ENCODE results near the gene MAST2. TPM values are rescaled to one million over a fixed set of nuclear protein-coding genes. Genes with fewer than 3 reads are reported as not detected.

MAST2 gene
- total RNA-seq, 1 donor from 2014 or later: 38.1 TPM

DNA sequence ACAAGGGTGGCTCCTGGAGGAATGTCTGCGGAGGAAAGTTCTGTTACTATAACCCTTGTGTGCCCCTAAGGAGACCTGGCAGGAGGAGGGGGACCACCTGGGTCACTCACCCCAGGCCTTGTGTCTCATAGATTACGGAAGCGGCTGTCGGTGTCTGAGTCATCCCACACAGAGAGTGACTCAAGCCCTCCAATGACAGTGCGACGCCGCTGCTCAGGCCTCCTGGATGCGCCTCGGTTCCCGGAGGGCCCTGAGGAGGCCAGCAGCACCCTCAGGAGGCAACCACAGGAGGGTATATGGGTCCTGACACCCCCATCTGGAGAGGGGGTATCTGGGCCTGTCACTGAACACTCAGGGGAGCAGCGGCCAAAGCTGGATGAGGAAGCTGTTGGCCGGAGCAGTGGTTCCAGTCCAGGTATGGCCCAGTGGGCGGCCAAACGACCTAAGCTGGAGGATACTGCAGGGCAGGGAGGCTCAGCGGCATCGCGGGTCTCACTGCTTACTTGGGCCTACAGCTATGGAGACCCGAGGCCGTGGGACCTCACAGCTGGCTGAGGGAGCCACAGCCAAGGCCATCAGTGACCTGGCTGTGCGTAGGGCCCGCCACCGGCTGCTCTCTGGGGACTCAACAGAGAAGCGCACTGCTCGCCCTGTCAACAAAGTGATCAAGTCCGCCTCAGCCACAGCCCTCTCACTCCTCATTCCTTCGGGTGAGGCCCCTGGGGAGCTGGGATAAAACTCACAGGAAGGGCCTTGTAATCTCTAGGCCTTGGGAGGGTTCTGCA, 227.7 kb downstream of the MAST2 start:
- Mint-ChIP-seq H3K27me3 (no peaks in the 10 kb centered on the region), H3K4me3 (no peak overlapping the region), H3K4me1 (ENCODE audit: unreplicated experiment) (no peaks in the 10 kb centered on the region), H3K27ac (no peak overlapping the region), H3K36me3 (no peaks in the 10 kb centered on the region), H3K9me3 (no peaks in the 10 kb centered on the region)
- TF ChIP-seq, protein P1, sequence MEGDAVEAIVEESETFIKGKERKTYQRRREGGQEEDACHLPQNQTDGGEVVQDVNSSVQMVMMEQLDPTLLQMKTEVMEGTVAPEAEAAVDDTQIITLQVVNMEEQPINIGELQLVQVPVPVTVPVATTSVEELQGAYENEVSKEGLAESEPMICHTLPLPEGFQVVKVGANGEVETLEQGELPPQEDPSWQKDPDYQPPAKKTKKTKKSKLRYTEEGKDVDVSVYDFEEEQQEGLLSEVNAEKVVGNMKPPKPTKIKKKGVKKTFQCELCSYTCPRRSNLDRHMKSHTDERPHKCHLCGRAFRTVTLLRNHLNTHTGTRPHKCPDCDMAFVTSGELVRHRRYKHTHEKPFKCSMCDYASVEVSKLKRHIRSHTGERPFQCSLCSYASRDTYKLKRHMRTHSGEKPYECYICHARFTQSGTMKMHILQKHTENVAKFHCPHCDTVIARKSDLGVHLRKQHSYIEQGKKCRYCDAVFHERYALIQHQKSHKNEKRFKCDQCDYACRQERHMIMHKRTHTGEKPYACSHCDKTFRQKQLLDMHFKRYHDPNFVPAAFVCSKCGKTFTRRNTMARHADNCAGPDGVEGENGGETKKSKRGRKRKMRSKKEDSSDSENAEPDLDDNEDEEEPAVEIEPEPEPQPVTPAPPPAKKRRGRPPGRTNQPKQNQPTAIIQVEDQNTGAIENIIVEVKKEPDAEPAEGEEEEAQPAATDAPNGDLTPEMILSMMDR (conservative IDR thresholded peaks at IDR 0.05): no peak
- DNase-seq (ENCODE audit: extremely low spot score, unreplicated experiment): no peak

DNA sequence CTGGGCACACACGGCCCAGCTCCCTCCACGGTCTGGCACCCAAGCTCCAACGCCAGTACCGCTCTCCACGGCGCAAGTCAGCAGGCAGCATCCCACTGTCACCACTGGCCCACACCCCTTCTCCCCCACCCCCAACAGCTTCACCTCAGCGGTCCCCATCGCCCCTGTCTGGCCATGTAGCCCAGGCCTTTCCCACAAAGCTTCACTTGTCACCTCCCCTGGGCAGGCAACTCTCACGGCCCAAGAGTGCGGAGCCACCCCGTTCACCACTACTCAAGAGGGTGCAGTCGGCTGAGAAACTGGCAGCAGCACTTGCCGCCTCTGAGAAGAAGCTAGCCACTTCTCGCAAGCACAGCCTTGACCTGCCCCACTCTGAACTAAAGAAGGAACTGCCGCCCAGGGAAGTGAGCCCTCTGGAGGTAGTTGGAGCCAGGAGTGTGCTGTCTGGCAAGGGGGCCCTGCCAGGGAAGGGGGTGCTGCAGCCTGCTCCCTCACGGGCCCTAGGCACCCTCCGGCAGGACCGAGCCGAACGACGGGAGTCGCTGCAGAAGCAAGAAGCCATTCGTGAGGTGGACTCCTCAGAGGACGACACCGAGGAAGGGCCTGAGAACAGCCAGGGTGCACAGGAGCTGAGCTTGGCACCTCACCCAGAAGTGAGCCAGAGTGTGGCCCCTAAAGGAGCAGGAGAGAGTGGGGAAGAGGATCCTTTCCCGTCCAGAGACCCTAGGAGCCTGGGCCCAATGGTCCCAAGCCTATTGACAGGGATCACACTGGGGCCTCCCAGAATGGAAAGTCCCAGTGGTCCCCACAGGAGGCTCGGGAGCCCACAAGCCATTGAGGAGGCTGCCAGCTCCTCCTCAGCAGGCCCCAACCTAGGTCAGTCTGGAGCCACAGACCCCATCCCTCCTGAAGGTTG, 231.4 kb downstream of the MAST2 start:
- Mint-ChIP-seq H3K4me1 (ENCODE audit: unreplicated experiment) (no peaks in the 10 kb centered on the region), H3K4me3 (no peak overlapping the region), H3K9me3 (no peaks in the 10 kb centered on the region), H3K27ac (no peak overlapping the region), H3K27me3 (no peaks in the 10 kb centered on the region), H3K36me3 (no peaks in the 10 kb centered on the region)
- TF ChIP-seq, protein P1 (conservative IDR thresholded peaks at IDR 0.05): no peak
- DNase-seq (ENCODE audit: extremely low spot score, unreplicated experiment): no peak

DNA sequence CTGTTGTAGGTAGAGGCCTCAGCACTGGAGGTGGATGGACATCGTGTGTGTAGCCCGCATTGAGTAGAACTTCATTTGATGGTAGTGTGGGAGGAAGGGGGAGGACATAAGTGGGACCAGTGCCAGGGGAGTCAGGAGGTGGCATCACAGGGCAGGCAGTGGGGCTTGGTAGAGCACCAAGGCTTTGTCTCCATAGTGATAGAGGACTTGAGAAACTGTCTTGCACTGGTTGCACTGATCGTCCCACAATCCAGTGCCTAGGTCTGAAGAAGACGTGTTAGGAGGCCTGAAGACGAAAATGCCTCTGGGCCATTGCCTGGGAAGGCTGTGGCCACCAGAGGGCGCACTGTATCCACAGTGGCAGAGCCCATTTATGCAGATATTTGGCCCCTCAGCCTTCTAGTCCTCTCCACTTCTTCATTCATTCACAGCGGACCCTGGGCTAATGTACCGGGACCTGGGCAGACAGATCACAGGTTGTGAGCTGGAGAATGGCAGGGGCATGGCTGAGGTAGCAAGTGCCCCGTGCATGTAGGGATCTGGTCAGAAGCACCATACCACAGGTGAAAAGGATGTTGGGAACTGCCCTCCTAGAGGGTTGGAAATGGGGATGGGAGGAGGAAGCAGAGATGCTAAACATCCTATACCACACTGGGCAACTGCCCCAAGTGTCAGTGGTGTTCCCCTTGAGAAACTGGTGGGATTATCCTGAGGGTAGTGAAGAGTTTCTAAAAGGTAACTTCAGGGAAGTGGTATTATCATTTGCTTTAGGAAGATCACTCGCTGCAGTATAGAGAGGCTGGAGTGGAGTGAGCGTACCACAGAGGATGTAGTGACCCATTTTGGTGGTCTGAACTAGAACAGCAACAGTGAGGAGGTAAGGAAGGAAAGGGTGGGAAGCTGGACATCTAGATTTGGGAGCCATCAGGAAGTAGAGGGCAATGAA, 233.8 kb downstream of the MAST2 start:
- no peaks in the 10 kb centered on the region for H3K4me1 Mint-ChIP-seq (ENCODE audit: unreplicated experiment)
- no peak overlapping the region for H3K27ac Mint-ChIP-seq
- TF ChIP-seq, protein P1 (conservative IDR thresholded peaks at IDR 0.05): peak; percentile 98
- no peaks in the 10 kb centered on the region for H3K27me3 Mint-ChIP-seq
- no peak overlapping the region for H3K4me3 Mint-ChIP-seq
- no peaks in the 10 kb centered on the region for H3K36me3 Mint-ChIP-seq
- H3K9me3 Mint-ChIP-seq: no peaks in the 10 kb centered on the region
- DNase-seq (ENCODE audit: extremely low spot score, unreplicated experiment): peak; percentile 89

DNA sequence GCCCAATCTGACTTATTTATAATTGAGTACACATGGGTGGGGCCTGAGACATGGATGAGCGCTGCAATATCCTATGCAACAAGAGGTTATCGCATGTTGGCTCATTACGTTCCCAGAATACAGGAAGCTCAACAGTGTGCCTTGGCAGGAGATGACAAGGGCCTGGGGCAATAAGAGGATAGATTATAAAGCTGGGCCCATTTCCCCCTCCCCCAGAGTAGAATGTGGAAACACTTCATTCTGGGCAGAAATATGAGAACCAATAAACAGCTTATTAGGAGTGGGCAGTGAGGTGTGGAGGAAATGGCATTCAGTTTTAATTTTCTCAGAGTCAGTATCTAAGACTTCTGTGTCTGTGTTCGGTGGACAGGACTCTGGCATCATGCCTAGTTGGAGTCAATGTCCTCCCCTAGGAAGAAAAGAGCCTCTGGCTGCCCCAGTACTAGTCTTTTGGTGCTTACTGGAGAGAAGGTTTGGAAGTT, 236.2 kb downstream of the MAST2 start:
- Mint-ChIP-seq H3K27me3 (no peaks in the 10 kb centered on the region), H3K9me3 (no peaks in the 10 kb centered on the region), H3K4me3 (no peak overlapping the region), H3K27ac (no peak overlapping the region), H3K36me3 (peaks cover 11% of the 10 kb centered on the region), H3K4me1 (ENCODE audit: unreplicated experiment) (no peaks in the 10 kb centered on the region)
- TF ChIP-seq, protein P1 (conservative IDR thresholded peaks at IDR 0.05): no peak
- no peak for DNase-seq (ENCODE audit: extremely low spot score, unreplicated experiment)

DNA sequence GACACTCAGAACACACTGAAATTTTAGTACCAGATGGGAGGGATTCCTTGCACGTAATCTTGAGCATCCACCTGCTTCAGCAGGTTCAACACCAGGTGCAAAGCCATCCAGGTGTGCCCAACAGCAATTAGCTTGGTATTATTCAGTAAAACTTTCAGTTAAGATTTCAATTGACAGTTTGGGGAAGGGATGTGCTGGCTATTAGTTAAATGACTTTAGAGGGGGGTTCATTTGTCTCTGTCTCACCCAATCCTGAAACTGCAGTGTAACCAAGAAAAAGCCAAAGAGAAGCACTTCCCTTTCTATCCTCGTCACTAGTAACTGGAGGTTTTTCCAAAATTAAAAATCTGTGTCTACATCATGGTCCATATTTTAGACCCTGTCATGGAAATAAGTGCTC, 238.1 kb downstream of the MAST2 start:
- no peaks in the 10 kb centered on the region for H3K4me1 Mint-ChIP-seq (ENCODE audit: unreplicated experiment)
- no peaks in the 10 kb centered on the region for H3K27me3 Mint-ChIP-seq
- no peaks in the 10 kb centered on the region for H3K9me3 Mint-ChIP-seq

More for the DNA sequence above, 238.1 kb downstream of the MAST2 start:
- Mint-ChIP-seq H3K4me3 (no peak overlapping the region), H3K27ac (no peak overlapping the region), H3K36me3 (peaks cover 15% of the 10 kb centered on the region)
- DNase-seq (ENCODE audit: extremely low spot score, unreplicated experiment): no peak
- TF ChIP-seq, protein P1 (conservative IDR thresholded peaks at IDR 0.05): no peak
